CD4-positive, alpha-beta T cell treated with Interleukin-17A for 1 hour (primary cell): ENCODE data around the gene MEX3A.
A peak's percentile ranks its signal among the peaks of the same experiment; 100 is the strongest.

Experiments used
- DNase-seq: peaks from one replicate; pipeline ENCODE4 v3.0.0-alpha.2; 2020

Gene MEX3A

DNA sequence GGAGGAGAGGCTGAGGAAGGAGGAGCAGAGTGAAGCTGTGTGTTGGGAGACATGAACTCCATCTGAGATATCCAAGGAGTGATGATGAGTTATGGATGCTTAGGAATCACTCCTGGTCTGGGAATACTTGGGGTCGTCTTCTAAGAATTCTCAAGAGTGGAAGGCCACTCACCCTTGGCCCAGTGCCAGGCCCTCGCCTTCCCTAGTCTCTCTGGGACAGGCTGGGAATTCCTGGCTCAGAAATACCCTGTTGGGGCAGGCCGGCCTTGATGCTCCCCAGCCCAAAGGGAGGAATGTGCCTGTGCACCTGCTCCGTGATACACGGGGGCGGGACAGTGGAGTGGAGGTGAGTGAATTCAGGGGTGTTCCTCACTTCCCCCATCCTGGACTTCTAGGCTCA, 19.6 kb upstream of the MEX3A start:
- DNase-seq, result no peak

DNA sequence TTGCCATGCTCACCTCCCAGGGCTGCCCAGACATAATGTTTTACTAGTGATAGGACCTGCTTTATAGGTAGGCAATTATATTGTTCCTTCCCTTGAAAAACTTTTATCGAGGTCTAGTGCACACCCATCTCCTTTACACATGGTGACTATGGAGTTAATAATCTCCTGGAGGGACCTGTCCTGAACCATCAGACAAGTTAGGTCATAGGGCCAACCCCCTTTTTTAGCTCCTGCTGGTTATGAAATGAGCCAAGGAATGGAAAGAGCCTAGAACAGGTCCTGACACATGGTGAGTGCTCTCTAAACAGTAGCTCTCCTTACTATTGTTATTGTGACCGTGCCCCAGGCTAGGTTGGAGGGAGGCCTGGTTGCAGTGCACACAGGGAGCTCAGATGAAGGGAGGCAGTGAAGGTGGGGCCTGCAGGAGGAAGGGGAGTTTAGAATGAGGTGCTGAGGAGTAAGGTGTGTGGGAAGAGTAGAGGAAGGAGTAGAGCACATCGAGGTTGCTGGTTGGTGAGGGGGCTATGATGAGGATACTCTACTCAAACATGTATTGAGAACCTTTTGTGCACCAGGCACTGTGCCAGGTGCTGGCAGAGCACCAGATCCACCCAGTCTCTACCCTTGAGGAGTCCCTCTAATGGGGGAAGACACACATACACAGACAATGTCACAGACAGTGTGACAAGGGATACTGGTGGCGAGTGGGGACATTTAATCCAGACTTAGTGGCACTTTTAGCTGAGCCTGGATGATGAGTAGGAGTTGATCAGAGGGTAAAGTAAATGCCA, 18.1 kb upstream of the MEX3A start:
- DNase-seq, result no peak

- no peak for DNase-seq
Measured at GRCh38 chr1:156099282-156099681, 17.0 kb upstream of the MEX3A start.

DNA sequence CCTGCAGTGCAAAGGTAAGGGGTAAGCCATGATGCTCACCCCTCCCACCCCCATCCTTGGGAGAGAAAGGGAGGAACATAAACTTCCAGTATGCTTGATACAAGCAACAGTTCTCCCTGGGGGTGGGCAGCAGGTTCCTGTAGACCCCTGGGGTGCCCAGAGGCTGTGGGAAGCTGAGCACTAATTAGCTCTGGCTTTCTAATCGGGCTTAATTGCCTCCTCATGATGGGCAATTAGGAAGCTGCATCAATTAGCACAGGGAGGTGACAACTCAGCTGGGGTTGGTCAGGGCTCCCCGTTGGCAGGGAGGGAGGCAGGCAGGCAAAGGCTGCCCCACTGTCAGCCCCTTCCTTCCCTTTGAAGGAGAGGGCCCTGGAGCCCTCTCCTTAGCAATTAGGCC, 16.5 kb upstream of the MEX3A start:
- no peak for DNase-seq

DNA sequence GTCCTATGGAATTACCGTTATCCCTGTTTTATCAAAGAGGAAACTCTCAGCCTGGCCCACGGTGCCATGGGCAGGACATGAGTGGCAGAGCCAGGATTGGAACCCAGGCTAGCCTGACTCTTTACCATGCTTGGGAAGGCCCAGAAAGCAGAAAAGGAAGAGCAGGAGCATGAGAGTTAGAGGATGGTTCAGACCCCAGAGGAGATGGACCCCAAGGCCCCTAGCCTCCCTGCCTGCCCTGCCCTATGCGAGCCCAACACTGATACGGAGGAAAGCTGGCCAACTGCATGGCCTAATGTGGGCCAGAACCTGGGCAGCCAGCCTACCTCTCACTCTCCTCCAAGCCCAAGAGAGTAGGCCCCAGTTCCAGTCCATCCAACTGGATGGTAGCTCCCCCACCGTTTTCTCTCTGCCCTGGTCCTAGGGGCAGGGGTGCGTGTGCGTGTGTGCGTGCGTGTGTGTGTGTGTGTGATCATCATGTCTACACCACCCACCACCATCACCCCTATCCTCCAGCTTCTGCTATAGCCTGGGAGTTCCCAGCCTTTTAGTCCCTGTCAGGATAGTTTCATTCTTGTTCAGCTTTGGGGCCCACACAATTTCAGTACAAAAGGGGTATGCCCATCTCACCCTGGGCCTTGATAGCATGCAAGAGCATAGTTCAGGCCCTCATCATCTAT, 15.4 kb upstream of the MEX3A start:
- DNase-seq, result no peak

- DNase-seq, result peak; percentile 95
Measured at GRCh38 chr1:156096640-156097391, 14.6 kb upstream of the MEX3A start.

GRCh38 chr1:156095906-156096508, 13.7 kb upstream of the MEX3A start:
- DNase-seq, result no peak

DNA sequence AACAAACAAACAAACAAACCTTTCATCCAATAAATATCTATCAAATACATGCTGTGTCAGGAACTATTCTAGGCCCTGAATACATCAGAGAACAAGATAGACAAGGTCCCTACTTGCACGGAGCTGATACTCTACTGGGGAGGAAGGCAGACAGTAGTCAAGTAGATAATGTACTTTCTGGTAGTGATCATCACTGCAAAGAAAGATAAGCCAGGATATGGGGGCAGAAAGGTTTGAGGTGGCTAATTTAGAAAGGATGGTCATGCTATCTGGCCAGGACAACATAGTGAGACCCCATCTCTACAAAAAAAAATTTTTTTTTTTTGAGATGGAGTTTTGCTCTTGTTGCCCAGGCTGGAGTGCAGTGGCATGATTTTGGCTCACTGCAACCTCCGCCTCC, 9.3 kb upstream of the MEX3A start:
- DNase-seq, result no peak

DNA sequence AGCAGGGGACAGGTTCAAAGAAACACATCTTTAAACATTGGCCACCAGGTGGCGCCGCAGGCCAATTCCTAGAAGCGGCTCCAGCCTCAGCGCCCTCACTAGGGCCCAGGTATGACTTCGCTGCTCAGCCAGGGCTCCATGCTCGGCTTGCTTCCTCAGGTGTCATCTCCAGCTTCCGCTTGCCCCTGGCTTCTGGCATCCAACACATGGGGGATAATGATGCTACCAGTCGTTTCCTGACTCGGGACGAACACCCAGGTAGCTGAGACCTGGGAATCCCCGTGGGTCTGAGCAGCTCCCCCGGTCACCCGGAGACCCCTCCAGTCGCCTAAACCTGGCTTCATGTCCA, 8.5 kb upstream of the MEX3A start:
- peak; percentile 89 for DNase-seq

DNA sequence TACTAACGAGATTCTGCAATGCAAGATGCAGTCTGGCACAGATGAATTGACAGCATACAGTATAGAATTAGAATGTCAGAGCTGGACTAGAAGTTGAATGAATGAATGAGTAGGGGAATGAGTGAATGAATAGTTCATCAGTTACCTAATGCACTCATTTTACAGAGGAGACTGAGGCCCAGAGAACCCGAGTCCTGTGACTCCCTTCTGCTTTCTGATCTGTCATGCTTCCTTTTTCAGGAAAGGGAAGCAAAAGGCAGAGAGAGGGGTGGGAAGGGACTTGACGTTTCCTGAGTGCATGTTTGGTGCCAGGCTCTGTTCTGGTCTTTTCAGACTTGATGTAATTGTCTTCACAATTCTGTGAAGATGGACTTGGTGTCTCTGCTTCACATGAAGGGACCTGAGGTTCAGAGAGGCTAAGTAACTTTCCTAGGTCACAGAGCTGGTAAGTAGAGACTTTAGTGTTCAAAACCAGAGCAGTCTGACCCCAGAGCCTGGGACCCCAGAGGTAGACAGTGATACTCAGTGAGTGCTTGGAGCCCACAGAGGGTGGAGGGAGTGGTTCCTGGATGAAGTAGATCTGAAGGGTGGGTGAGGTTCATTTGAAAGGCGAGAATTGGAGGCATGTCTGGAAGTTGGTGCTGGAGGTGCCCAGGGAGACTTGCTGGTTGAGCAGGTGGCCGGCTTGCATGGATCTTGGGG, 8.0 kb upstream of the MEX3A start:
- DNase-seq, result no peak

- DNase-seq, result no peak
Measured at GRCh38 chr1:156089704-156090103, 7.4 kb upstream of the MEX3A start.

DNA sequence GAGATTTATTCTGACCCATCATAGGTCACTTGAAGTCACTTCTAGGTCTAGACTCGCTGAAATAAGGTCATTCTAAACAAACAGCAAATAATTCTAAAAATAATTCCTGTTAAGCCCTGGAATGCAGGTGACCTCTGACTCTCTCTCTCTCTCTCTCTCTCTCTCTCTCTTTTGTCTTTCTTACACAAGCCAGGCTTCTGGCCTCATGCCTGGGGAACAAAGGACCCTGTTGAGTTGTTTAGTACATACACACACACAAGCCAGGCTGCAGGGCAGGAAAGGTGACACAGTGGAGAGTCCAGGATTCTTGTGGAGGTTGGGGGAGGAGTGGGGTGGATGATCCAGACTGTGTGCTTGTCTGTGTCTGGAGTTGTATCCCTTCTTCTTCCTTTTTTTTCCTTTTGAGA, 4.0 kb upstream of the MEX3A start:
- DNase-seq, result no peak

- DNase-seq, result no peak
Measured at GRCh38 chr1:156083800-156084790, 1.8 kb upstream of the MEX3A start.

DNA sequence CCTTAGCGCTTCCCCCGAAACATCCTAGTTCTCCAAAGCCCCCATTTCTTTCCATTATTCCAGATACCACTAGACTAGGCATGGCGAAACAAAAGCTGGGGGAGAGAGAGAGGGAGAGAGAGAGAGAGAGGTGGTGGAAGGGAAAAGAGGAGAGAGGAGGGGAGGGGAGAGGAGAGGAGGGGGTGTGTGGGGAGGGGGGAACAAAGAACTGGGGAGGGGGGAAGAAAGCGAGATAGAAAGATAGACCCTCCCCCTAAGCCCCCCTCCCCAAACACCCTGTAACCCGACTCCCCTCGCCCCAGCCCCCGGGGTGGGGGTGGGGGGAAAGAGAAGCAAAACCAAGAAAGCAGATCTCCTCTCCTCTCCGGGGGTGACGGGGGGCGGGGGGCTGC, 352 bp downstream of the MEX3A start:
- DNase-seq, result no peak

DNA sequence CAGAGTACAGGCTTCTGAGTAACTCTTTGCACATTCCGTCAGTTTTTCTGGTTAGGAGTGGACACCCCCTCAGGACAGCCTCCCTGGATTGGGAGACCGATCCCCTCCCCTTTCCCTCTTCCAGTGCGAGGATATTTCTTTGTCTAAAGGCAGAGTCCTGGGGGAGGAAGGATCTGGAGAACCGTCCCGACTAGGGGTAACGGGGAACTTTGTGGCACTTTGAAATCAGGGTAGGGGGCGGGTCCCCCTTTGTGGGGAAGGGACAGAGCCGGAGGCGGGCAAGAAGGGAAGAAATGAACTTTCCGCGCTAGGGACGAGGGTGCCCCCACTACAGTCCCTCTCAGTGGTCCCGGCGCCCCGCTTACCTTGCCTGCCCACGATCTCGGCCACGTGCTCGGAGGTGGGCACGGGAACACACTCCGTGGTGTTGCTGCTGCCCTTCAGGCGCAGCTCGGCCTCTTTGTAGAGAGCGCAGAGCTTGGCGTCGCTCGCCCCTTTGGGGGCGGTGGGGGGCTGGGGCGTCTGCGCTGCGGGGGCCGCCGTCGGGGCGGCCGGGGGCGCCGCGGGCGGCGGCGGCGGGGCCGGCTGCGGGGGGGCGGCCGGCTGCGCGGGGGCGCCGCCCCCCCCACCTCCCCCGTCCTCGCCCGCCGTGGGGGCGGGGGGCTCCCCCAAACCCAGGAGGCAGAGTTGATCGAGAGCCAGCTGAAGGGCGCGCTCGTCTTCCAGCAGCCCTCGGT, 917 bp downstream of the MEX3A start:
- no peak for DNase-seq

DNA sequence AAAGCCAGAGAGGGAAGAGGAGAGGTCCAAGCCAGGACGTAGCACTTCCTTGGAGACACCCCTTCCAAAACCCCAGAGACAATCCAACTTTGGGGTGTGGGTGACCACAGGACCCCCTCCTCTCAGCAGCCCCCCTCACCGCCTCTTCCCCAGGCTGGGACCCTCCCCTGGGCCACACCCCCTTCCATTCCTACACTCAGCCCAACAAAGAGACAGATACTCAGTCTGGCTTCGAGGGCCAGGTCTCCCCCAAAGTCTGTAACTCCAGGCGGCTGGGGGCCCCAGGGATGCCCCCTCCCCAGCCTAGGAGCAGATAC, 1.4 kb downstream of the MEX3A start:
- no peak for DNase-seq

DNA sequence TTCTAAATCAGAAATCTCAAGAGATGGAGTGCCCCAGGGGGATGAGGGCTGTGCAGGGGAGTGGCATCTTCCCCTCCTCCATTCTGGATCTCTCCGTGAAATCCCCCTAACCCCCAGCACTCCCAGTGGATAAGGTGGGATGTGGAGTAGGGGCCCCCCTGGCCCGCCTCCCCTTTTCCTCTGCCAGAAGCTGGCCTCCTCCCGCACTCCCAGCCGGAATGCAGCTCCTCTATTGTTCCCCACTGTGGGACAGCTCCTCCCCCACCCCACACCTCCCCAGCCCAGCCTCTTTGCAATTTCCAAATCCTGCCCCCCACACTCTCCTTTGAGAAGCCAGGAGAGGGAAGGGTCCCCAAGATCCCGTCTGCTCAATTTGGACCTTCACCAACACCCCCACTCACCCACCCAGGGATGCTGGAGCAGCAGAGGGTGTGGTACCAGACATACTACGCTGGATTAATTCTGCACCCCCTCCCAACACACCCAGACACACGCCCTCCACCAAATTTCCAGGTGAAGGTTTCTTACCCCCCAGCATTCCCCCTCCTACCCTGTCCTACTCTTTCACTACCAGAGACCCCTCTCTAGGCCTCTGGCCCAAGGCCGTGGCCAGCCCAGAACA, 1.9 kb downstream of the MEX3A start:
- no peak for DNase-seq

GRCh38 chr1:156079762-156080161, 2.5 kb downstream of the MEX3A start:
- no peak for DNase-seq

- DNase-seq, result no peak
Measured at GRCh38 chr1:156078728-156079127, 3.5 kb downstream of the MEX3A start.

DNA sequence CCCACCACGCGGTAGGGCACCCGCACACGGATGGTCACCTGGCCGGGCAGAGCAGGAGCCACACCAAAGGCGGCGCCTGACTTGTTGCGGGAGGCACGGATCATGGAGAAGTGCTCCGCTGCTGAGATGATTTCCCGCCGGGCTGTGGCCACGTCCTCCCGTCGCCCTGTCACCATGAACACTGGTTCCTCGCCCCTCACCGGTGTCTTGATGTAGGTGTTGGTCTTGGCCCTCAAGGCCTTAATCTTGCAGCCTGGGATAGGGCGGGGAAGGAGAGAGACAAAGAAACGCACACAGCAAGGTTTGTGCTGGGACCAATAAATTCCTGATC, 4.9 kb downstream of the MEX3A start:
- no peak for DNase-seq
